Panc1 (cell line): ENCODE measurements around the gene RNF224.

Experiments
- POLR2AphosphoS5 ChIP-seq: IDR thresholded peaks from 2 replicates; pipeline ENCODE4 v1.6.1; 2012; ENCODE audit warnings: mild to moderate bottlenecking, low read depth, low read length, moderate library complexity
- REST ChIP-seq, 2 experiments: IDR thresholded peaks; 2 replicates each; pipeline ENCODE4 v1.6.1; 2011 to 2012; ENCODE audit warnings: low read depth in 2 of 2, control low read depth in 1 of 2, low read length in 1 of 2, mild to moderate bottlenecking in 1 of 2, moderate library complexity in 1 of 2; ENCODE audit not compliant: insufficient read depth in 1 of 2
- TF ChIP-seq, protein P1 (sequence below): fragments of 450-650 bp; IDR thresholded peaks from 2 replicates; pipeline ENCODE4 v1.5.1; 2017; ENCODE audit warnings: mild to moderate bottlenecking

- TF ChIP-seq, protein P1, sequence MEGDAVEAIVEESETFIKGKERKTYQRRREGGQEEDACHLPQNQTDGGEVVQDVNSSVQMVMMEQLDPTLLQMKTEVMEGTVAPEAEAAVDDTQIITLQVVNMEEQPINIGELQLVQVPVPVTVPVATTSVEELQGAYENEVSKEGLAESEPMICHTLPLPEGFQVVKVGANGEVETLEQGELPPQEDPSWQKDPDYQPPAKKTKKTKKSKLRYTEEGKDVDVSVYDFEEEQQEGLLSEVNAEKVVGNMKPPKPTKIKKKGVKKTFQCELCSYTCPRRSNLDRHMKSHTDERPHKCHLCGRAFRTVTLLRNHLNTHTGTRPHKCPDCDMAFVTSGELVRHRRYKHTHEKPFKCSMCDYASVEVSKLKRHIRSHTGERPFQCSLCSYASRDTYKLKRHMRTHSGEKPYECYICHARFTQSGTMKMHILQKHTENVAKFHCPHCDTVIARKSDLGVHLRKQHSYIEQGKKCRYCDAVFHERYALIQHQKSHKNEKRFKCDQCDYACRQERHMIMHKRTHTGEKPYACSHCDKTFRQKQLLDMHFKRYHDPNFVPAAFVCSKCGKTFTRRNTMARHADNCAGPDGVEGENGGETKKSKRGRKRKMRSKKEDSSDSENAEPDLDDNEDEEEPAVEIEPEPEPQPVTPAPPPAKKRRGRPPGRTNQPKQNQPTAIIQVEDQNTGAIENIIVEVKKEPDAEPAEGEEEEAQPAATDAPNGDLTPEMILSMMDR = no peak
- TF ChIP-seq REST (IDR thresholded peaks at IDR 0.05; ENCODE audit: insufficient read depth in 1 of 2, low read depth in 2 of 2, low read length in 1 of 2) = no peak
- TF ChIP-seq POLR2AphosphoS5 = no peak
Observed at GRCh38 chr9:137234758-137235423, 7.6 kb downstream of the RNF224 start.
